HG02852 (cell line): ENCODE results near the gene GLIPR2.
"Not testable (repeated sequence)": the region's sequence is repeated elsewhere in the genome, so short reads cannot be mapped to it uniquely, and the experiment has no call there.

ENCODE experiments used
- ATAC-seq: cut with Tn5 transposase; IDR thresholded peaks from one replicate; pipeline ENCODE4 v1.9.1; 2021; ENCODE audit warnings: mild to moderate bottlenecking, moderate library complexity; ENCODE audit not compliant: unreplicated experiment

Gene GLIPR2

GRCh38 chr9:36136272-36136893 lies at the start of gene GLIPR2:
GLIPR2 (plus strand) TSS chr9:36136733; CDS start chr9:36136779, 46 bp downstream.
- peak; percentile 95 for ATAC-seq

- not testable (repeated sequence) for ATAC-seq
Measured at GRCh38 chr9:36087054-36087453, 49.5 kb upstream of the GLIPR2 start.

- ATAC-seq, result no peak
Measured at GRCh38 chr9:36088020-36088419, 48.5 kb upstream of the GLIPR2 start.

- no peak for ATAC-seq
Measured at GRCh38 chr9:36091026-36091953, 45.2 kb upstream of the GLIPR2 start.

GRCh38 chr9:36092014-36092413 lies 44.5 kb upstream of the GLIPR2 start:
- ATAC-seq, result no peak

- peak; percentile 85 for ATAC-seq
Measured at GRCh38 chr9:36092509-36093215, 43.9 kb upstream of the GLIPR2 start.

- ATAC-seq, result no peak
Measured at GRCh38 chr9:36093384-36093783, 43.1 kb upstream of the GLIPR2 start.

- no peak for ATAC-seq
Measured at GRCh38 chr9:36099718-36100117, 36.8 kb upstream of the GLIPR2 start.

GRCh38 chr9:36100532-36100931 lies 36.0 kb upstream of the GLIPR2 start:
- no peak for ATAC-seq

- no peak for ATAC-seq
Measured at GRCh38 chr9:36101916-36102741, 34.4 kb upstream of the GLIPR2 start.

- no peak for ATAC-seq
Measured at GRCh38 chr9:36102742-36103495, 33.6 kb upstream of the GLIPR2 start.

- no peak for ATAC-seq
Measured at GRCh38 chr9:36109071-36109470, 27.5 kb upstream of the GLIPR2 start.

- no peak for ATAC-seq
Measured at GRCh38 chr9:36110434-36110833, 26.1 kb upstream of the GLIPR2 start.

GRCh38 chr9:36112516-36112915 lies 24.0 kb upstream of the GLIPR2 start:
- ATAC-seq, result no peak

GRCh38 chr9:36113999-36114398 lies 22.5 kb upstream of the GLIPR2 start:
- ATAC-seq, result no peak

GRCh38 chr9:36116593-36116992 lies 19.9 kb upstream of the GLIPR2 start:
- no peak for ATAC-seq

- no peak for ATAC-seq
Measured at GRCh38 chr9:36118201-36118600, 18.3 kb upstream of the GLIPR2 start.

- ATAC-seq, result no peak
Measured at GRCh38 chr9:36118706-36119105, 17.8 kb upstream of the GLIPR2 start.

GRCh38 chr9:36119476-36119875 lies 17.1 kb upstream of the GLIPR2 start:
- ATAC-seq, result no peak

GRCh38 chr9:36120705-36121104 lies 15.8 kb upstream of the GLIPR2 start:
- no peak for ATAC-seq
